HG03442 (cell line): ENCODE data around the gene PLAAT1.
A peak's percentile ranks its signal among the peaks of the same experiment; 100 is the strongest.

ENCODE experiments used
- ATAC-seq: cut with Tn5 transposase; IDR thresholded peaks from one replicate; pipeline ENCODE4 v1.9.1; 2021; ENCODE audit warnings: mild to moderate bottlenecking, moderate library complexity; ENCODE audit not compliant: unreplicated experiment

Gene PLAAT1

DNA sequence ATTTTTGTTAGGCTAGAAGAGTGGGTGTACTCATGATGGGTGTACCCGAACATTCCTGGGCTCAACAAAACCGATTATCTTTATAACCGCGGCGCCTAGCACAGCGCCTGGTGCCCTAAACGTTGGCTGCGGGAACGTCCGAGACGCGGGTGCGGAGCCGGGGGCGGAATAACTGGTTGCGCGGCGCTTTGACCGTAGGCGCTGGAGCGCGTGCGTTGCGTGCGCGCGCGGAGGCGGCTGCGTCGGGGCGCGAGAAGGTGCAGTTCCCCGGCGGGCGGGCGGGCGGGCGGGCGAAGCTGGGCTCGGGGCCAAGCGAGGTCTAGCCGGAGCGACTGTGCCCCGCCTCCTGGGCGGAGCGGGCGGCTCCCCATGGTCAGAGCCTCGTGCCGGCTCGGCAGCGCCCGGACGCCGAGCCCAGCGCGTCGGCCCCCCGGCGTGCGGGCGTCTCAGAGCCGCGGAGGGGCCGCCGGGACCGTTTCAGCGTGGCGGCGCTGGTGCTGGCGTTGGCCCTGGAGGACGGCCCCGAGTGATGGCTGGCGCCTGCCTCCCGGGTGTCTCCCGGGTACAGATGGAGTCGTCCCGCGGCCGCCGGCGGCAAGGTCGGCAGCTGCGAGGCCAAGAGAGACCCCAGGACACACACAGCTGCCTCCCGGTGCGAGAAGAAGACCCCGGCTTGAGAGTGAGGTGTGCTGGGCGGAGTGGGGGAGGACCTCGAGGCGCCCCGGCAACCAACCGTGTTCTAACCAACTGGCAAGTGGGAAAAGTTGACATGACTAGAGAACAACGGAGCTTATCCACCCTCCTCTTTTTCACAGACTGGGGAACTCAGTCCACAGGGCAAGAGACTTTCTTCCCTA is at the start of gene PLAAT1:
Gene PLAAT1 (plus strand): TSS at position 373 of the 857 bp plus-strand sequence. CDS start 14,429 bp downstream, outside the sequence.
- peak; percentile 78 for ATAC-seq

- ATAC-seq, result no peak
These were observed 46.7 kb upstream of the PLAAT1 start for GRCh38 chr3:193194371-193194770.

GRCh38 chr3:193196746-193197145 is 44.3 kb upstream of the PLAAT1 start:
- no peak for ATAC-seq

- ATAC-seq, result no peak
These were observed 33.4 kb upstream of the PLAAT1 start for GRCh38 chr3:193207290-193208273.

DNA sequence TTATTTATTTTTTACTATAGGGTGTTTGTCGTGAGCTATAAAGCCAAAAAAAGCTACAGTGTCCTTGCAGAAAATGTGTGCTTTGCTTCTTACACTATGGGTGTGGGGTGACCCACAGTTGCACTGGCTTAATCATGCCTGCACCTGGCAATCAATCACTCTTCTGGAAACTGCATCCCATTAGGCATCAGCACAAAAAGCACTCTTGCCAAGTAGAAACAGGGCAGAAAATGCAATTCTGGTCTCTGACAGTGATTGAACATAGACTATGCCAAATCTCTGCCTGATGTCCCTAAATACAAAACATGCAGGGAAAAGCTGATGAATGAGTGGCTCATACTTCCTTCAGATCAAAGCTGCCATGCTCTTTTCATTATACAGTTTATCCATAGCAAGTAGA is 30.4 kb upstream of the PLAAT1 start:
- no peak for ATAC-seq

DNA sequence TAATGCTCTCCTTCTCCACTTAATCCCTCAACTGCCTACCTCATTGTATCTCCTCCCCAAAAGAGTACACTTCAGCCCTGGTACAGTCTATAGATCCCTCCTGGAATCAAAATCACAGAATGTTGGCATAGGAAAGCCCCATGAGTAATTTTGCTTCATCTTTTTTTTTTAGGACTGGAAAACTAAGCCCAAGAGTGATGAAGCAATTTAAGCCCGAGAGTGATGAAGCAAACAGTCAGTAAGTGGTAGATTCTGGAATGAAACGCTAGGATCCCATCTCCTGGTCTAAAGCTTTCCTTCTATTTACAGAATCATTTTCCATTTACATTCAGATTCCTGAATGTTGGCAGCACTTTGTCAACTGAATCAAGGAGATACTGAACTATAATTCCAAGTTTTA is 29.8 kb upstream of the PLAAT1 start:
- no peak for ATAC-seq

GRCh38 chr3:193211984-193212383 is 29.0 kb upstream of the PLAAT1 start:
- ATAC-seq, result no peak

DNA sequence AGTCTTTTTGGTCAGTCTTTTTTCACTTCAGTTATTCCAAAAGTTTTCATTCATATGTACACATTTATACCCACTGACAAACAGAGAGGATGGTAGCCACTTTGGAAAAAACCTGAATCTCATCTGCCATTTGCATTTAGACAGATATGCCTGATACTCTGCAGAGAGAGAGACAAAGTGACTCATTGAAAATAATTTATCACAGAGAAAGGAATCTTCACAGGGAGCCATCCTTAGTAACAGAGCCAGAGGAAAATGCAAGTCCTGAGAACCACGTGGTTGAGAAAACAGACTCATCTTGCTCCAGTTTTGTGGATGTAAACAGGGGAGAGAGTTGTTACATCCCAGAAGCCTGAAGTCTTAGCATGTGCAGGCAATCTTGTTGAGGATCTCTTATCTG is 28.2 kb upstream of the PLAAT1 start:
- ATAC-seq, result no peak

- ATAC-seq, result no peak
These were observed 26.6 kb upstream of the PLAAT1 start for GRCh38 chr3:193214445-193214844.

DNA sequence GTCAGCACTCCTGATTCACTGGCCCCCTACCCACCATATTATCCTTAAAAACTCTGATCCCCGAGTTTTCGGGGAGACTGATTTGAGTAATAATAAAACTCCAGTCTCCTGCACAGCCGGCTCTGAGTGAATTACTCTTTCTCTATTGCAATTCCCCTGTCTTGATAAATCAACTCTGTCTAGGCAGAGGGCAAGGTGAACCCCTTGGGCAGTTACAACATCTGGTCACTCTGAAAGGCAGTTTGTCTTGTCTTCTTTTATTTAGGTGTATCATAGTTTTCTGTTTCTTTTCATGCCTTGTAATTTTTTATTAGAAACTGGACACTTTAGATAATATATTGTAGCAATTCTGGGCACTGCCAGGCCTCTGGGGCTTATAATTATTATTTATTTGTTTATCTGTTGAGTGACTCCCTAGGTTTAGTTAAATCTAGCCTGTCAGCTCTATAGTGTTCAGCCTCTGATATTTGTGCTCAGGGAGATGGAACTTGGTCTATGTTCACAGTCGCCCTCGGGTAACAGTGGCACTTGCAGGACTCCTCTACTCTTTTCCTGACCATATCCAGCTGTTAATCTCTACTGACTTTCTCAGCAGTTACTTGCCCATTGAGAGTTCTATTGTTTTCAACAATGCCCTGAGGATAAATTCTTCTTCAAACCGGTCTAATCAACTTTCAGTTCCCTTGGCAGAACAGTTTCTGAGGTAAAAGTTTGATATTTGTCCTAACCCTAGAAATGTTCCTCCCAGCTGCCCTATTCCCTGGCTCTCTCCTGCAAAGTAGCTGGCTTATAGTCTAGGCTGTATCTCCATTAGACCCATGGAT is 15.5 kb upstream of the PLAAT1 start:
- no peak for ATAC-seq

GRCh38 chr3:193228206-193228605 is 12.8 kb upstream of the PLAAT1 start:
- no peak for ATAC-seq

GRCh38 chr3:193229851-193230420 is 11.1 kb upstream of the PLAAT1 start:
- no peak for ATAC-seq

- no peak for ATAC-seq
These were observed 10.4 kb upstream of the PLAAT1 start for GRCh38 chr3:193230610-193231009.

- no peak for ATAC-seq
These were observed 9.8 kb upstream of the PLAAT1 start for GRCh38 chr3:193231201-193231600.

DNA sequence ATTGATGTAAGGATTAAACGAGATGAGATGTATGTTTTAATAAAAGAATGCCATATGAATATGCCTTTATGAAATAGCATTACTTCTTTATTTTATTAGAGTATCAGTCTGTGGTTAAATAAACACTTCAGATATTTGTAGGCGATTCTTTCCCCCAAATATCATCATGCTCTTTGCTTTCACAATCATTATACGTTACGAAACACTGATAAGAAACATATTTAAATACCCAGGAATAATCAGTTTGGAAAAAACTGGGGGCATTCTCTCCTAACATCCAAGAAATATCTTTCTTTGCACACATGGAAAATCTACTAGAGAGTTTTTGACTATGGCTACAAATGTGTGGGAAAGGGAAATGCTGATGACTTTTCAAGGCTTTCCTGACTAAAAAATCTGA is 4.4 kb upstream of the PLAAT1 start:
- ATAC-seq, result no peak

GRCh38 chr3:193237030-193237429 is 4.0 kb upstream of the PLAAT1 start:
- ATAC-seq, result no peak

GRCh38 chr3:193240436-193240849 is 579 bp upstream of the PLAAT1 start:
- no peak for ATAC-seq

DNA sequence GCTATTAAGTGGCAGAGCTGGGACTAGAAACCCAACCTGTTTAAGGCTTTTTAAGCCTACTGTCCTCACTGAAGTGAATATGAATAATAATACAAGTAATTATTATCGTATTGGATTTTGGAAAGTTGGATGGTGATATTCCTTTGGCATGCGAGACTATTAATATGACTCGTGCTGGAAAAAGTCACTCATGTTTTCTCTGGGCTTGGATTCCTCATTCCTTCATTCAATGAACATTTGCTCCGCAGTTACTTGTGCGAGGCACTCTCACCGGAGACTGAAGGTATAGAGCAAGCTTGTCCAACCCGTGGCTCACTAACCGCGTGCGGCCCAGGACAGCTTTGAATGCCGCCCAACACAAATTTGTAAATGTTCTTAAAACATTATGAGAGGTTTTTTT is 694 bp downstream of the PLAAT1 start:
- no peak for ATAC-seq

DNA sequence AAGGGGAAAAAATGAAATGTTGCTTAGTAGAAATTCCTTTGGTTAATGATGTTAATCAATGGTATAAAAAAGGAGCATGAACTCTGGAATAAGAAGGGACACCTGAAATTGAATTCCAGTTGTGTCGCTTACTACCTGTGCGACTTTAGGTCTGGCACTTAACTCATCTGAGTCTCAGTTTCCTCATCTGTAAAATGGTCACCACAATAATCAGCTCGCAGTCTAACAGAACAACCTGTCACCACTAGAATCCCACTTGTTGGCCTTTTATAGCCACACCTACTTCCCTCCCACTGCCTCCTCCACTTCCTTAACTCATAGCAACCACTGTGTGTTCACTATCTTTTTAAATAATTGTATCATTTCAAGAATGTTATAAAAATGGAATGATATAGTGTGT is 2.5 kb downstream of the PLAAT1 start:
- ATAC-seq, result no peak

DNA sequence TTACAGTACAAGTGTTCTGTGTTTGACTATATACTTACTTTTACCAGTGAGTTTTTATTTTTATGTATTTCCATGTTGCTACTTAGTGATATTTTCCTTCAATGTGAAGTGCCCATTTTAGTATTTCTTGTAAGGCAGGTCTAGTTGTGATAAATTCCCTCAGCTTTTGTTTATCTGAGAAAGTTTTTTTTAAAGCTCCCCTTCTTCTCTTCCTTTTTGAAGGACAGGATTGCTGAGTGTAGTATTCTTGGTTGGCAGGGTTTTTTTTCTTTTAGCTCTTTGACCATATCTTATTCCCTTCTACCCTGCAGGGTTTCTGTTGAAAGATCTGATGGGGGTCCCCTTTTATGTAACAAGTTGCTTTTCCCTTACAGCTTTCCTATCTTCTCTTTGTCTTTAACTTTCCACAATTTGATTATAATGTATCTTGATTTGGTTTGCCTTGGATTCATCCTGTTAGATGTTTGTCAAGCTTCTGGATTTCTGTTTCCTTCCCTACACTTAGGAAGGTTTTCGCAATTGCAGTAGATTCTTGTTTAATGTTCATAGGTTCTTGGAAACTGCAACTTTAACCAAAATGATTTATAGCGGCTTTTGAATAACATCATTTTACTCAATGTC is 7.9 kb downstream of the PLAAT1 start:
- ATAC-seq, result no peak
